ENCODE results near the gene PABPN1L. TPM values are rescaled to one million over a fixed set of nuclear protein-coding genes. Genes with fewer than 3 reads are reported as not detected.

The PABPN1L gene
- total and polyA plus RNA-seq, 2 donors from 2014 or later: not detected

- Histone ChIP-seq H3K4me1 (ENCODE audit: control insufficient read depth in 2 of 3, insufficient read depth in 2 of 3, low read depth in 1 of 3, low read length in 3 of 3) (no peaks in the 10 kb centered on the region), H3K4me3 (ENCODE audit: low read length in 3 of 3) (no peak overlapping the region), H3K9me3 (ENCODE audit: control insufficient read depth in 2 of 3, insufficient read depth in 1 of 3, low read length in 3 of 3) (no peaks in the 10 kb centered on the region), H3K9ac (ENCODE audit: low read length in 3 of 3) (no peak overlapping the region), H3K27me3 (ENCODE audit: control insufficient read depth, insufficient read depth, low read length) (no peaks in the 10 kb centered on the region), H3K27ac (ENCODE audit: low read depth in 2 of 2, low read length in 2 of 2) (no peak overlapping the region), H3K36me3 (ENCODE audit: control insufficient read depth in 2 of 3, insufficient read depth in 3 of 3, low read length in 3 of 3) (no peaks in the 10 kb centered on the region)
- intact Hi-C loops (cut with DNase I): no loop called here
- FAIRE-seq (no peak), DNase-seq (no peak)
- no peak for TF ChIP-seq CTCF (IDR thresholded peaks at IDR 0.05; ENCODE audit: borderline replicate concordance, extremely low read depth, insufficient read depth)
Observed at GRCh38 chr16:88869673-88869980, 3.2 kb upstream of the PABPN1L start.

DNA sequence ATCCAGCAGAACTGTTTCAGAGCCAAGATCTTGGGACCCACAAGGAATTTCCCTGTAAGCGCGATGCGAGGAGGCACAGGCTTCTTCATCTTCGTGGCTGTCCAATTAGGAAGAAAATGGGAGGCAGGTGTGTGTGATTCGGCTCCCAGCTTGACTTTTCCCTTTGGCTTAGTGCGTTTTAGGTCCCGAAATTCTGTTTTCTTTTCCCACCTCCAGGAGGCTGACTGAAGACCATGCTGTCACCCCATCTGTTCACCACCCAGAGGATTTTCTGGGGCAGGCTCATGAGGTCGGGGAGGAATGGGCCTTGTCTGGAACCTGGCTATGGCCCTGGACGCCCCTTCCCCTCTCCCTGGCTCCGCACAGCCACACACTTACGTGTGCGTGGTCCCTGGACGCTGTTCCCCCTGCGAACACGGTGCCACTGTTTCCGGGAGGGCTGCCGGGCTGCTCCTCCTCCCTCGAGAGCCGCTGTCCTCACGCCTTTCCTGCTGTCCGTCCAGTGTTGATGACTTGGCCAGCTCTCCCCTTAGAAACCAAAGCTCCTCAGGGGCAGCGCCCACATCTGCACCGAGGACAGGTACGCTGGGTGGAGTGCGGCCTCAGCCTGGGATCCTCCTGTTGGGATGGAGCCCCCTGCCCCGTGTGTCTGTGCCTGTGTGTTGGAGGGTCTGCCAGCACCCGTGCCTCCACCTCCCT is 2.7 kb upstream of the PABPN1L start:
- Histone ChIP-seq H3K4me1 (ENCODE audit: control insufficient read depth in 2 of 3, insufficient read depth in 2 of 3, low read depth in 1 of 3, low read length in 3 of 3) (no peaks in the 10 kb centered on the region), H3K4me3 (ENCODE audit: low read length in 3 of 3) (no peak overlapping the region), H3K9me3 (ENCODE audit: control insufficient read depth in 2 of 3, insufficient read depth in 1 of 3, low read length in 3 of 3) (no peaks in the 10 kb centered on the region), H3K27ac (ENCODE audit: low read depth in 2 of 2, low read length in 2 of 2) (no peak overlapping the region), H3K9ac (ENCODE audit: low read length in 3 of 3) (no peak overlapping the region), H3K27me3 (ENCODE audit: control insufficient read depth, insufficient read depth, low read length) (no peaks in the 10 kb centered on the region), H3K36me3 (ENCODE audit: control insufficient read depth in 2 of 3, insufficient read depth in 3 of 3, low read length in 3 of 3) (no peaks in the 10 kb centered on the region)
- FAIRE-seq (no peak), DNase-seq (no peak)
- TF ChIP-seq CTCF (IDR thresholded peaks at IDR 0.05; ENCODE audit: borderline replicate concordance, extremely low read depth, insufficient read depth): no peak
- intact Hi-C loops (cut with DNase I): no loop called here

GRCh38 chr16:88867581-88868246 is 1.3 kb upstream of the PABPN1L start:
- Histone ChIP-seq H3K36me3 (ENCODE audit: control insufficient read depth in 2 of 3, insufficient read depth in 3 of 3, low read length in 3 of 3) (peaks cover 0 to under 1% (median 0%) of the 10 kb centered on the region in 3 donors), H3K27me3 (ENCODE audit: control insufficient read depth, insufficient read depth, low read length) (no peaks in the 10 kb centered on the region), H3K27ac (ENCODE audit: low read depth in 2 of 2, low read length in 2 of 2) (no peak overlapping the region), H3K9me3 (ENCODE audit: control insufficient read depth in 2 of 3, insufficient read depth in 1 of 3, low read length in 3 of 3) (no peaks in the 10 kb centered on the region), H3K4me1 (ENCODE audit: control insufficient read depth in 2 of 3, insufficient read depth in 2 of 3, low read depth in 1 of 3, low read length in 3 of 3) (no peaks in the 10 kb centered on the region), H3K4me3 (ENCODE audit: low read length in 3 of 3) (no peak overlapping the region), H3K9ac (ENCODE audit: low read length in 3 of 3) (no peak overlapping the region)
- TF ChIP-seq CTCF (IDR thresholded peaks at IDR 0.05; ENCODE audit: borderline replicate concordance, extremely low read depth, insufficient read depth): no peak
- DNase-seq (peak in 1 of 5 donors; percentile 26), FAIRE-seq (no peak)
- intact Hi-C loops (cut with DNase I): no loop called here
